Stimulated activated CD8-positive, alpha-beta memory T cell treated with anti-CD3 and anti-CD28 coated beads, Interleukin-4, amount 100 ng/mL, for 1 hour (primary cell): Measurements from ENCODE around the gene DDI2.

Experiments used
- DNase-seq, 2 donors: peaks; one replicate each; pipeline ENCODE4 v3.0.0-alpha.2; 2020; ENCODE audit warnings: low read depth in 2 of 2, low spot score in 1 of 2

DDI2 gene

DNA sequence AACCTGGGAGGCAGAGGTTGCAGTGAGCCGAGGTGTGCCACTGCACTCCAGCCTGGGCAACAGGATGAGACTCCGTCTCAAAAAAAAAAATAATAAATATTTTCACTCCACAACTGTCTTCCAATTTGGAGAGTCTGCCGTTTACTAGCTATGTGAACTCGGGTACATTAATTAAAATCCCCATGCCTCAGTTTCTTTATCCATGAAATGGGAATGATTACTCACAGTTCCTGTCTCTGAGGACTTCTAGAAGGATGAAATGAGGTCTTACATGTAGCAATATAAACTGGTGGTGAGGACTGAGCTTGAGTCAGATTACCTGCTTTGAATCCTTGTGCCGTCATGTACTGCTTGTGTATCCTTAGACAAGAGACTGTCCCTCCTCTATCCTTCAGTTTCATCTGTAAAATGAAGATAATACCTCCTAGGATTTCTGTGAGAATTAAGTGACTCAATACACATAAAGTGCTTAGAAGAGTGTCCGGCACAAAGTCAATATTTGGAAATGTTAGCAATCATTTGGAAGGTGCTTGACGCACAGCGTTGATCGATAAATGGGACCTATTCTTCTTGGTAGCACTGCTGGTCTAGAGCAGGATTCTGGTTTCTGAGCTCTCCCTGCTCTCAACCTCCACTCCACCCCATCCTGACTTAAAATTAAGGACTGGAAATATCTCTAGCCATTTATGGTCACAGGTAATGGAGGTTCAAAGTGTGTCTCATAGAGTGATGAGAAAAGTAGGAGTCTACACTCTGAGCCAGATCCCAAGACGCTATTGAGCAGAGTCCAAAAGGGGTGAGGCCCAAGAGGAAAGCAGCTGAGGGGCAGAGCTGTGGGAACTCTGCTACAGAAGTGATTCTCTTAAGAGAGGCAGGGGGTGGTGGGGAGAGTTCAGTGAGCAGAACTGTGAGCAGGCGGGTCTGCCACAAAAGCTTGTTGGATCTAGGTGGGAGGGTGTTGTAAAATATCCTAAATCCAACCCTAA lies 11.6 kb upstream of the DDI2 start:
- no peak for DNase-seq

DNA sequence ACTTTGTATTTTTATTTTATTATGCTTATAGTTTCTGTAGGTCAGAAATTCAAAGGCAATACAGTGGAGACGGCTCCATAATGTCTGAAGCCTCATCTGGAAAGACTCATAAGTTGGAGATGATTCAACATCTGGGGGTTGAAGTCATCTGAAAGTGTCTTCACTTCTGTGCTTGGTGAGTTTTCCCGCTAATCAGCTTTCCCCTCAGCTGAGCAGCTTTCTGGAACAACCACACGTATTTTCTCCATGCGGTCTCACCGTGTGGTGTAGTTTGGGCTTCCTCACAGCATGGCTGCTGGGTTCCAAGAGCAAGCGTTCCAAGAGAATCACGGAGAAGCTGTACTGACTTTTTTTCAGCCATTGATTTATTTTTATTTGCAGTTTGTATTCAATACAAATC lies 7.6 kb upstream of the DDI2 start:
- no peak for DNase-seq

DNA sequence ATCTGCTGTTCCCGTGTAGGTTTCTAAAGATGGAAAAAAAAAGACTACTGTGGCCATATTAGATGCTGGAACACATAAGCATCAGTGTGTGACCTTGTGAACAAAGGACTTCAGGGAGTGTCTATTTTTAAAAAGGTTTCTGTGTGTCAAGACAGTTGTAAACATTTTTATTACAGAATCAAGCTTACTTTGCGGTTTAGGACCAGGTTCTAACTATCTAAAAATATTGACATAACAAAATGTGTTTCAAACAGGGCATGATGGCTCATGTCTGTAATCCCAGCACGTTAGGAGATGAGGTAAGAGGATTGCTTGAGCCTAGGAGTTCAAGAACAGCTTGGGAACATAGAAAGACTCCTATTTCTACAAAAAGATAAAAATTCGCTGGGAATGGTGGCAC lies 7.1 kb upstream of the DDI2 start:
- no peak for DNase-seq

DNA sequence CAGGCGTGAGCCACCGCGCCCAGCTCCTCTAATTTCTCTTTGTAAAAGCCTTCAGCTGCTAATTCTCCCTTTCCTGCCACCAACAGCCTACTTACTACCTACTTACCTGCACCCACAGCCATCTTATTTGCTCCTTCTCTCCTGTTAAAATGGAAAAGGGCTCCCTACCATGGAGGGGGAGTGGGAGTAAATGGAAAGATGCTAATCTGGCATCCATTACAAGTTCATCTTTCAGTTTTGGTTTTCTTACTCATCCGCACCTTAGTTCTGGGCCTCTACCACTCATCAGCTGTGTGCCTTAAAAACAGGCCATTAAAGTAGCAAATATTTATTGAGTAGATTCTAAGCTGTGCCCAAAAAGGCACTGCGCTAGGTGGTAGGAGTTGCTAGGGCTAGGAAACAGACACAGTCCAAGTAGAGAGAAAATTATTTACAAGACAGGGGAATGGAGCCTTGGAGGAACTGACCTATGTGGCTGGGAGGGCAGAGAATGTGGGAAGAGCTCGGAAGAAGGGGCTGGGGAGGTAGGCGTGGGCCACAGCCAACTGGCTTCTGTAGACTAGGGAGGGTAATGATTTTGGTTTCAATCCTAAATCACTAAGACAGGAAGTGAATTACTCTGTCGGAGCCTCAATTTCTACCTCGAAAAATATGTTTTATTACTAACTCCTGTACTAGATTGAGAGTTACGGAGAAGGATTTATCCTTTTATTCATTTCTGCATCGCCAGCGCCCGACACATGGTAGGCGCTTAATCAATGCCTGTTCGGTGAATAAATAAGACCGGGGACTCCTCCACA lies 685 bp upstream of the DDI2 start:
- DNase-seq: no peak

DNA sequence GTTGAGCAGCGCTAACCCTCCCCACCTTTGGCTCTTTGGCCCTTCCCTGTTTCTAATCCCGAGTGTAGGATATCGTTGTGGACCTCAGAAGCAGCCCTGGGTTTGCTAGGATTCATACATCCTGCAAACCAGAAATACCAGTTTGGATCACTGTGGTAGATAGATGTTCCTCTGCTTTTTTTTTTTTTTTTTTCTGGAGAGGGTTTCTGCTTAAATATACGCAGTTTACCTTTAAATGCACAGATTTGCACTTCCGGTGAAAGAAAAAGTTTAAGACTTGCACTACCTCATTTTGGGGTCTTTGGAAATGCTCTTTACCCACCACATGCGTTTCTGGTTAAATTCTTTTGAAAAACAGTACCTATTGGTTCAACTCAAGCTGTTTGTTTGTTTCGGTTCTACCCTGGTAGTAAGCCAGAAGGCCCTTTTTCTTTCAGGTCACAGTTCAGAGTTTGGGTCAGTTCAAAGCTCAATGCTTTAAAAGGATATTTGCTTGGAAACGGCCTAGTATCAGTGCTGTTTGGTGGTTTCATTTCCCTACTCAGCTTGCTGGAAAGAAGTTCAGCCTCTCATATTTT lies 908 bp downstream of the DDI2 start:
- no peak for DNase-seq

DNA sequence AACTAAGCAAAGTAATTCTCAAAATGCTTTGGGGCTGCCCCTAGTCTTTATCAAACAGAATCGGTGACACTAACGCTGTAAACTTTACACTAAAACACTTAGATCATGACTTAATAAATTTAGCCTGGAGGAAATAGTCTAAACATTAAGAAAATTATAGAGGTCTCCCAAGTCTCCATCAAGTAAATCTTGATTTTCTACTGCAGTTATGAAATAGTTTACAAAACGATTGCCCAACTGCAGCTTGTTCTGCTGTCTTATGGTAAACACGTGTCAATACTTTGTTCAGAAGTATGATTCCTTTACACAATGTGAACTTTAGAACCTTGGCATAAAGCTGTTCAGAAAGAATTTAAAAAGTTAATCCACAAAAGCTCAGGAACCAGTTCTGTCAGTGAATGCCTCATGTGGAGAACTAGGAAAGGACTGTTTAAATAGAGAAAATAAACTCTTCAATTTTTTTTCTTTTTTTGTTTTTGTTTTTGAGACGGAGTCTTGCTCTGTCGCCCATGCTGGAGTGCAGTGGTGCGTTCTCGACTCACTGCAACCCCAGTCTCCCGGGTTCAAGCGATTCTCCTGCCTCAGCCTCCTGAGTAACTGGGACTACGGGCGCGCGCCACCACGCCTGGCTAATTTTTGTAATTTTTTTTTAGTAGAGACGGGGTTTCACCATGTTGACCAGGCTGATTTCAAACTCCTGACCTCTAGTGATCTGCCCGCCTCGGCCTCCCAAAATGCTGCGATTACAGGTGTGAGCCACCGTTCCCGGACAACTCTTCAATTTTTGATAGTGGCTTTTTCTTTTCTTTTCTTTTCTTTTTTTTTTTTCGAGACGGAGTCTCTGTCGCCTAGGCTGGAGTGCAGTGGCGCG lies 1.6 kb downstream of the DDI2 start:
- DNase-seq: no peak

DNA sequence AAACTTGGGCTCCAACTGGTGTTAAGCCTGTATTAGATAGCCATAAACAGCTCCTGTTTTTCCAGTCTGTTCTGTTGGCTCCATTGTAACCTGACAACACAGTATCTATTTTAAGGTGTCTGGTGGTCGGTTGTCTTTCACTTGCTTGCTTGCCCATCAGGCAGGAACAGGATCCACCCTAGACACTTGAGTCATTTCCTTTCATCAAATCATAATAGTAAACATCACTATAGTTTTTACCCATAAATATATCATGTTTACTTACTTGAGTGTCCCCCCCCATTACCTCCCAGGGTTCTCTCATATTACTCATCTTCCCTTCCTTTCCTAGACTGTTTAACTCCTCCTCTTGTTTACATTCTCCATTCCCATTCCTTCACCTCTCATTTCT lies 2.9 kb downstream of the DDI2 start:
- no peak for DNase-seq

DNA sequence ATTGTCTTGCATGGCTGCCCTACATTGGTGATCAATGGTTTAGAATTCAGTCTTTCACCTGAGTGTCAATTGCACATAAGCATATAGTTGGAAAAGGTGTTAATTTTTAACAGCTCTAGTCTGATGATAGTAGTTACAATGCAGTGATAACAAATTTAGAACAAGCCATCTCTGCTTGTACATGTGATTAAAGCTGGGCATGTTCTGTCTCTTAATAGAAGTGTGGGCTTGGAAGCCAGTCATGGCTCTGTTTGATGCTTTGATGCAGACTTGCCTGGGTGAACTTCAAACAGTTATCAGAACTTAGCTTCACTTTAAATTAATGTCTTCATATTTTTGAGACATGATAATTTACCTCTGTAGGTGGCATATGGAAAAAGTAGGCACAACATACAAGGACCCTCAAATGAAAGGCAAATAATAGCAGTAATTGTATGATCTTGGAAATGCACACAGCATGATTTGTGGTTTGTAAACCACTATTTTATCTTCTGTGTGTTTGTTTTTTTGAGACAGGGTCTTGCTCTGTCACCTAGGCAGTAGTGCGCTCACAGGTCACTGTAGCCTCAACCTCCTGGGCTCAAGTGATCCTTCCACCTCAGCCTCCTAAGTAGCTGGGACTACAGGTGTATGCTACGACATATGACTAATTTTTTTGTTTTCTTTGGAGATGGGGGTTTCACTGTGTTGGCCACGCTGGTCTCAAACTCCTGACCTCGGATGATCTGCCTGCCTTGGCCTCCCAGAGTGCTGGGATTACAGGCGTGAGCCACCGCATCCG lies 3.8 kb downstream of the DDI2 start:
- DNase-seq: no peak

DNA sequence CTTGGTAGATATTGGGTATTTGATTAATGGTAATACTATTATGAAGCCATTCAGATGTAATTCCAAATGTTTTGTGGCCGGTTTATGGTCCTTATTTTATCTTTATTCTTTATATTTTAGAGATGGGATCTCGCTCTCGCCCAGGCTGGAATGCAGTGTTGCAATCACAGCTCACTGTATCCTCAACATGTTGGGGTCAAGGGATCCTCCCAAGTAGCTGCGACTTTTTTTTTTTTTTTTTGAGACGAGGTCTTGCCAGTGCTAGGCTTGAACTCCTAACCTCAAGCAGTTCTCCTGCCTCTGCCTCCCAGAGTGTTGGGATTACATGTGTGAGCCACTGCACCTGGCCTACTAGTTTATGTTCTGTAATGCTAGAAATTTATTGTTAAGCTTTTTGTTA lies 4.7 kb downstream of the DDI2 start:
- no peak for DNase-seq

DNA sequence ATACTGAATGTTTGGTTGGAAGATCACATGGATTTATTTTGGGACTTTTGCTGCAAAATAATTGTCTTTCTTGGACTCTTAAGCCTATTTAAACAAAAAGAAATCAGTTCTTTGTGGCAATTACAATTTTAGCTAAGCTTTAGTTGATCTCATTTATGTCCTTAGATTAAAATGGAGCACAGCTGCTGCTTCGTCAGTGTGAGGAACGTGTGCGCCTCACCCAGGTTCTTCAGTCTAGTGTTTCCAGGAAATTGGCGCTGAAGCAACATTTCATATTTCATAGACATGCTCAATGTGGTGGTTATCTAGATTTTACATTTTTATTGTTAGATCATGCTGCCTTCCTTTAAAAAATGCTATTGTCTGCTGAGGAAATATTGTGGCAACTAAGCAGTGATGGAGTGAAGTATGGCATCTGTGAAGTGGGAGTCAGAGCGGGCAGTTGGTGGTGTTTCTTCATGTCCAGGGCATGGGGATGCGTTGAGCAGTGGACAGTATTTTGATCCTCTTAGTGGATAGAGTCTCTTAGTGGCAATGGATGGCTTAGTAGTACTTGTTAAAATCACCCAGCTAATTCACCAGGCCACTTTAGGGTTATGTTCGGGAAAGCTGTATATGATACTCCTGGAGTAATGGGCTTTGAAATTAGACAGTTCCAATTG lies 5.6 kb downstream of the DDI2 start:
- no peak for DNase-seq

DNA sequence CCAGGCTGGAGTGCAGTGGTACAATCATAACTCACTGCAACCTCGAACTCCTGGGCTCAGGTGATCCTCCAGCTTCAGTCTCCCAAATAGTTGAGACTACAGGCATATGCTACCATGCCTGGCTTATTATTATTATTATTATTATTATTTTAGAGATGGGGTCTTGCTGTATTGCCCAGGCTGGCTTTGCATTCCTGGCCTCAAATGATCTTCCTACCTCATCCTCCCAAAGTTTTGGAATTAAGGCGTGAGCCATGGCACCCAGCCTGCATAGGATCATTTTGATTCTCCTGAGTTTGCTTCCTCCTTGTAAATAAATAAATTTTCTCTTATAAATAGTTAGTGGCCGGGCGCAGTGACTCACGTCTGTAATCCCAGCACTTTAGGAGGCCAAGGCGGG lies 6.2 kb downstream of the DDI2 start:
- DNase-seq: no peak

DNA sequence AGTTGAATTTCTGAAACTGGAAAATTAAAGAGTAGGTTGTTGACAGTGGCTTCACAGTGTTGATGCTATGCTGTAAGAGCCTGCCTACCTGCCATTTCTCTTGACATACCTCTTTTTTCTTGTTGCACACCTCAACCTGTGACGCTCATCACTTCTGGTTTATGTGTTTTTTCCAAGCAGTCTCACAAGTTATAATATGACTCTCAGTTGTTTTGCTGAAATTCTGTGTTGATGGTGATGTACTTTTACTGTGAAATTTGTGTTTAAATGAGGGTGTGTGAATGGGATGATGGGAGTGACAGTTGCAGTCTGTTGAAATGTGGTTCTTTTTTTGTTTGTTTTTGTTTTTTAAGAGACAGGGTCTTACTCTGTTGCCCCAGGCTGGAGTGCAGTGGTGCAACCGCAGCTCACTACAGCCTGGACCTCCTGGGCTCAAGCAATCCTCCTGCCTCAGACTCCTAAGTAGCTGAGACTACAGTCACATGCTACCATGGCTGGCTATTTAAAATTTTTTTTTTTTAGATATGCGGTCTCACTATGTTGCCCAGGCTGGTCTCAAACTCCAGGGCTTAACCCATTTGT lies 7.0 kb downstream of the DDI2 start:
- no peak for DNase-seq

DNA sequence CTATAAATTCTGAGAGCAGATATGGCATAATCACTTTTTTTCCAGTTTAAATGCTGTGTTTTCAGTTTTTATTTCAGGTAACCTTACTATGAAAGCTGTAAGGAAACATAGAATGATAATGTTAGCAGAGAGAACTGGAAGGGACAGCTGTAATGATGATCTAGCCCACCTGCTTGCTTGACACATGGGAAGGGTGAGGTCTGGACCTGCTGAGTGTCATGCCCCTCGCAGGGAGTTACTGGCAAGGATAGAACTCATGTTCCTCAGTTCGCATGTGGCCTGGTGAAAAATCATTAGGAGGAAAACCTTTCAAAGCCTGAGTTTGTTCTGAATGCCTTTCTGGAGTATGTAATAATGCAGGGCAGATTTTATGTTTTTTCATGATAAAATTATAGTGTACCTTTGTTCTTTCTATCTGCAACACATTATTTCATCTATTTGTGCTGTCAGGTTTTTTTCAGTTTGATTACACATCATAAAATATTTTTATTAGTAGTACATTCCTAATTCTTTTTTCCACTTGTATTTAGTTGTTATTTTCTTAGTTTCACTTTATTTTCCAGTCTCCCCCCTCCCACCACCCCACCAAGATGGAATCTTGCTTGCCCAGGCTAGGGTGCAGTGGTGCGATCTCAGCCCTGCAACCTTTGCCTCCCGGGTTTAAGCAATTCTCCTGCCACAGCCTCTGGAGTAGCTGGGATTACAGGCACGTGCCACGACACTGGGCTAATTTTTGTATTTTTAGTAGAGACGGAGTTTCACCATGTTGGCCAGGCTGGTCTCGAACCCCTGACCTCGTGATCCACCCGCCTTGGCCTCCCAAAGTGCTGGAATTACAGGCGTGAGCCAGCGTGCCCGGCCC lies 8.0 kb downstream of the DDI2 start:
- DNase-seq: no peak

DNA sequence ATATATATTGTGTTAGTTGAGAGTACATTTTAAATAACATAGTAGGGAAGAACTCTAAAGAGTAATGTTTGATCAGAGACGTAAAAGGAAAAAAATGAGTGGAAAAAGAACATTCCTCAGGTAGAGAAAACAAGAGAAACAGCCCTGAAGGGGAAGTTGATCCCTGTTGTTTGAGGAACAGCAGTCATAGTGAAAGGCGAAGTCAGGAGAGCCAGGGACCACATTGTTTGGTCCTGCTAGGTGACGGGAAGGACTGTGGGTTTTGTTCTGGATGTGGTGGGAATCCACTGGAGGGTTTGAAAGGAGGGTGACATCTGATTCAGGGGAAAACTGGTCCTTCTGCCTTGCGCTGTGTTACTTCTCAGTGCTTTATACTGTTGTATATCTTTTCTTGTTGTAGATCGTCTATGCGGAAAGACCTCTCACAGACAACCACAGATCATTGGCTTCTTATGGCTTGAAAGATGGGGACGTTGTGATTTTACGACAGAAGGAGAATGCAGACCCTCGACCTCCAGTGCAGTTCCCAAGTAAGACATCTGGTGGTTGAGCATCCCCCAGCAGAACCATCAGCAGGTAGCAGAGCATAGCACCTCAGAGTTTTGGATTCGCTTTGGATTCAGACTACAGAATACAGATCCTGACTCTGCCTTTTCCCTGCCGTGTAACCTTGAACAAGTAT lies 9.2 kb downstream of the DDI2 start:
- no peak for DNase-seq

DNA sequence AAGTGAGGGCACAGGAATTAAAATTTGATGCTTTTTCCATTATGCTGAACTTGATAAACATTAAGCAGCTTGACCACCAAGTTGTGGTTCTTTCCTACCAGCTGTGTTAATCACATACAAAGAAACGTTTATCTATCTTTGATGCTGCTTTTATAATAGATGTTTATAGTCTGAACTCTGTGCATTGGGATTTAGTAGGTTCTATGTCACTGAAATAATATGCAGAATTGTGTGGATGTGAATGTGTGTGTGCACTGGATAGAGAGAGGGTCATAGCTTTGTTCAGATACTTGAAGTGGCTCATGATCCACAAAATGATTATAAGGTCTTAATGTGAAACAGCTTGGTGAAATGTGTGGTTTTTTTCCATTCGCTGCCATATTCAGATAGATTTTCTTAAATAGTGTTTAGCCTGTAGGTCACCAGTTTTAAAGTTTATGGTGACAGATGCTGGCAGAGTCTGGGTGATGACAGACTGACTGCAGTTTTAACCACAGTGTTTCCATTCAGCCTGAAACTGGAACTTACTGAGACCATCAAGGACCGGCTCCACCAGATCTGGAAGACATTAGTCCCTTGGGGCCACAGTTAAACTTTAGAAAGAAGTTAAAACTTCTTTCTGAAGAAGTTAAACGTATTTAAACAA lies 10.2 kb downstream of the DDI2 start:
- no peak for DNase-seq

DNA sequence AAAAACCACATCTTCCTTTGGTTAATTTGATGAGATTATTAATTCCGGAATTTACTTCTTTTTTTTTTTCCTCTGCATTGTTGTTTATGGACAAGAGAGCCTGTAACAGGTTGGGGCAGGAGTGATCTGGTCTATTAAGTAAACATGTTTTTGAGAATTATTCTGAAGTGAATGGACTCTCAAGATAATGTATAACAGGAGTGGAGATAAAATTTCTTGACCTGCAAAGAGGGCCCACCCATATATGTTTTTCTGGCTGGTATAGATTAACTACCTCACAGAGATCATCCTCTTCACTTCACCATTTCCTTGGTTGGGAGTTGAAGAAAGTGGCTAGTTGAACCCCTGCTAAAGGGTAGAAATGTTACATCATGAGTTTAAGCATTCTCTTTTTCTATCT lies 10.7 kb downstream of the DDI2 start:
- no peak for DNase-seq

DNA sequence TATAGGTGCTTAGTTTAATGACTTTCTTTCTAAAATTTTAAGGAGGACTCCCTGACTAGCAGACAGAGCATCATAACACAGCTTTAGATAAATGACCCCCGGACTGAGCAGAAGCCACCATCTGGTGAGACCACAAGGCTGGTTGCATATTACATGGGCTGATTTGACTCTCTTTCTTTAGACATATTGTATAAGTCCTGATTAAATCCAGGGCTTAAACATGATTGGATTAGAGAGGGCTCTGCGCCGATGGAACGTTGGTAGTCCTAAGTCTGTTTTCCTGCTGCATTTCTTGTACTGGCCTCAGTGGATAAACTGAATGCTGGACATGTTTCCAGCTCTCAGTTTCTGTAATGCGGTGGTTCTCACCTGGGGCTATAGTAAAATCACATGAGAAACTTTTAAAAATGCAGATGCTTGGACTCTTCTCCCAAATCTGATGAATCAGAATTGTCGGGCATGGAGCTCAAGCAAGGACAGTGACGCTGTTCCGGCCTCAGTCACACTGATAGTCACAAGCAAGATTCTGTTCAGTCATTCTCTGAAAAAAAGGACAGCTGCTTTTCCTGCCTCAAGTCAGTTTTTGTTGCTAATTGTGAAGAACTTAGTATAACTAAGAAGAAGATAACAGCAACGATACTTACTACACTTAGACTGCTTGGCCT lies 16.6 kb downstream of the DDI2 start:
- no peak for DNase-seq
